HG02870 (cell line): ENCODE measurements around the gene GTF2B.
"Not testable (repeated sequence)": the region's sequence is repeated elsewhere in the genome, so short reads cannot be mapped to it uniquely, and the experiment has no call there.

Source experiments
- ATAC-seq: cut with Tn5 transposase; IDR thresholded peaks from one replicate; pipeline ENCODE4 v1.9.1; 2021; ENCODE audit warnings: mild to moderate bottlenecking, moderate library complexity; ENCODE audit not compliant: unreplicated experiment

Gene GTF2B

DNA sequence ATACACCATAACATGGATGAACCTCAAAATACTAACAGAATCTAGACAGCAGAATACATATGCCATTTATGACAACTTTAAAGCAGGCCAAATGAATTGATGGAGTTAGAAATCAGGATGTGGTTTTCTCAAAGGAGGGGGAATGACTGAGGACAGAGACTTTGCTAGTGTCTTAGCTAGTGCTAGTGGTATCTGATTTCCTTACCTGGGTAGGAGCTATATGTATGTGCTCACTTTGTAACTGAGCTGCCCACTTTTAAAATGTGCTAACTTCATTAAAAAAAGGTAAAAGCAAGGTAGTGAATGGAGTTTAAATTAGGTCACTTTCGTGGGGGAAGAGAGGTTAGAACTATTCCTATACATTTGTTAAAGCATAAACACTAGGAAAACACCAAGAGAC, 2.6 kb downstream of the GTF2B start:
- no peak for ATAC-seq

DNA sequence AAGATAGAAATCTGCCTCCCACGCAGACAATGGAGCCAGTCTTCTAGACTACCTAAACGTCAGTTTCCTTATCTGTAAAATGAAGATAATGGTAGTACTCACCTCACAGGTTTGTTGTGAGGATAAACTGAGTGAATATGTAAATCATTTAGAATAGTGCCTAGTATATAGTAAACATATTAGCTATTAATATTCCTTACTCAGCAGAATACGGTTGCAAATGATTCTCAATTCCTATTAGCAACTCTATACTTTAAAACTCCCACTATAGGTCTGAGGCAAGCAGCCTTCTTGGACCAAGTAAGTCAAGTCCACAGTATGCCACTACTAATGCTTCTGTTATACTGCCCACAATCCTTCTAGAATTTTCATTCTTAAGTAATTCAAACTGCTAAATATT, 5.4 kb downstream of the GTF2B start:
- no peak for ATAC-seq

DNA sequence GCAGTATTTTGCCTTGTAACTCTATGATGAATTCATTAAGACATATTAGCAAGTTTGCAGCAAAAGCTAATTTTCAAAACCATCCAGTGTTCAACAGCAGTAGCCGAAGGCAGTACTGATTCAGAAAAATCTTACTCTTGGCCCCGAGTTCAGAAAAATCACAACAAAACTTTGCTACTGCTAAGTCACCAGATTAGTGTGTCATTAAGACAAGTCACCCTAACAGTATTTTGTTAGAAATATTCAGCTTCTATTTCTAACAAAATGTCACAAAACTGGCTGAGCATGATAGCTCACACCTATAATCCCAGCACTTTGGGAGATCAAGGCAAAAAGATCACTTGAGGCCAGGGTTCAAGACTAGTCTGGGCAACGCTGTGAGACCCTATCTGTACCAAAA, 8.2 kb downstream of the GTF2B start:
- ATAC-seq, result no peak

DNA sequence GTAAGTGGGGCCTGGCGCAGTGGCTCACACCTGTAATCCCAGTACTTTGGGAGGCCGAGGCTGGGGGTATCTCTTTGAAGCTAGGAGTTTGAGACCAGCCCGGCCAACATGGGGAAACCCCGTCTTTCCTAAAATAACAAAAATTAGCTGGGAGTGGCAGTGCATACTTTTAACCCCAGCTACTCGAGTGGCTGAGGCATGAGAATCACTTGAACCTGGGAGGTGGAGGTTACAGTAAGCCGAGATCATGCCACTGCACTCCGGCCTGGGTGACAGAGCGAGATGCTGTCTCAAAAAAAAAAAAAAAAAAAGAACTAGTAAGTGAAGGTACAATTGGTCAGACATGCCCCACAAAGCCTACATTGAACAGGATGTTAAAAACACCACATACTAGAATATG, 10.7 kb downstream of the GTF2B start:
- not testable (repeated sequence) for ATAC-seq

DNA sequence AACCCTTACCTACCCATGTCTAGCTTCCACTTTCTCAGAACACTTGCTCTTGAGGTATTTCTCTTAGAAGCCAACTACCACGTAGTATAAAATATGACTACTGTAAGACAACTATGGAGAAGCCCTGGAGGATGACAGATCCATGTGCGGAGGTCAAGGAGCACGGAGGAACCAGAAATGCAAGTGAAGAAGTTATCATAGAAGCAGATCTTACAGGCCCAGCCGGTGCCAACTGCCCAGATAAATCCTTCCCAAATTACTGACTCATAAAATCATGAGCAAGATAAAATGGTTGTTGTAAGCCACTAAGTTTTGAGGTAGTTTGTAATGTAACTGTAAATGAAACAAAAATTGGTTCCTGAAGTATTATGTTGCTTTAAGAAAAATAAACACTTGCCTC, 12.6 kb downstream of the GTF2B start:
- no peak for ATAC-seq

DNA sequence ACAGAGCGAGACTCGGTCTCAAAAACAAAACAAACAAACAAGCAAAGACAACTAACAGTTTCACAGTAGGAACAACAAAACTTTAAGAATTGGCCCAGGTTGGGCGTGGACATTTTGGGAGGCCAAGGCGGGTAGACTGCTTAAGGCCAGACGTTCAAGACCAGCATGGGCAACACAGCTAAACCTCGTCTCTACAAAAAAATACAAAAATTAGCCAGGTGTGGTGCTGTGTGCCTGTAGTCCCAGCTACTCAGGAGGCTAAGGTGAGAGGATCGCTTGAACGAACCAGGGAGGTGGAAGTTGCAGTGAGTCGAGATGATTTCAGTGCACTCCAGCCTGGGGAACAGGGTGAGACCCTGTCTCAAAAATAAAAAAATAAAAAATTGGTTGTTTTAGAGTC, 13.5 kb downstream of the GTF2B start:
- no peak for ATAC-seq

DNA sequence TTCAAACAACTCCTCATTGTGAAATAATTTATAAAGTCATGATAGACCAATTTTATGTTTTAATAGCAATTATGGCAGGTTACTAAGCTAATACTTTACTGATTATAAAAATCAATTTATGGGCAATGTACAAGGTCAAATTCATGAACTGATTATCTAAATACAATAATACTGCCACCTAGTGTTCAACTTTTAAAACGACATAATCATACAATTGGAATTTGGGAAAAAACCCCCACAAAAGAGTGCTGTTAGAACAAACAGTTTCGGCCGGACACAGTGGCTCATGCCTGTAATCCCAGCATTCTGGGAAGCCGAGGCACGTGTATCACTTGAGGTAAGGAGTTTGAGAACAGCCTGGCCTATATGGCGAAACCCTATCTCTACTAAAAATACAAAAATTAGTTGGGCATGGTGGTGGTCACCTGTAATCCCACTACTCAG, 14.0 kb downstream of the GTF2B start:
- ATAC-seq, result no peak

DNA sequence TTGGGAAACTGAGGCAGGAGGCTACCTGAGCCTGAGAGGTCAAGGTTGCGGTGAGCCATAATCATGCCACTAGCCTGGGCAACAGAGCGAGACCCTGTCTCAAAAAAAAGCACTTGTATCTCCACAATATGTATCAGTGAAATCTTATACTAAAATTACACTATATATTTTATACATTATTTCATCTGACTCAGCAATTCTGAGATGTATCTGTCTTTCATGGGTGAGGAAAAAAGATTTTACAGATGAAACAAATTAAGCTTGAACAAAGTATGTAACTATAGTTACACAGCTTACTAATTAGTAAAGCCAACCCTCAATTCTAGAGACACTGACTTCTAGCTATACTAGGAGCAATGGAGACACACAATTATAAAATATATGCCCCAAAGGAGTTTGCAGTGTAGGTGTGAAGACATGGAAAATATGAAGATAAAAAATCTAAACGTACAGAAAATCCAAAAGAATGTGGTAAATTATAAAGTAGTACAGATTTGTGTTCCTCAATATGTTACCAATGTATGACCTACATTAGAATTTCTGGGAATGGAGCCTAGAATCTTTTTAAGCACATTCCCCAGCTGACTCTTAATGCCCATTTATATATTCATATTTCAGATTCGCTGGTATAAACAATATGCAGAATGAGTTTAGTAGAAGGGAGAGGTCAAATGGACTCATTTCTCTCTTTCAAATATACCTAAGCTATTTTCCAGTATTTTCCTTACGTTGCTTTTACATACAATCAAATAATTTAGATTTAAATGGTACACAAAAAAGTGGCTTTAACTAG, 14.6 kb downstream of the GTF2B start:
- ATAC-seq, result no peak

DNA sequence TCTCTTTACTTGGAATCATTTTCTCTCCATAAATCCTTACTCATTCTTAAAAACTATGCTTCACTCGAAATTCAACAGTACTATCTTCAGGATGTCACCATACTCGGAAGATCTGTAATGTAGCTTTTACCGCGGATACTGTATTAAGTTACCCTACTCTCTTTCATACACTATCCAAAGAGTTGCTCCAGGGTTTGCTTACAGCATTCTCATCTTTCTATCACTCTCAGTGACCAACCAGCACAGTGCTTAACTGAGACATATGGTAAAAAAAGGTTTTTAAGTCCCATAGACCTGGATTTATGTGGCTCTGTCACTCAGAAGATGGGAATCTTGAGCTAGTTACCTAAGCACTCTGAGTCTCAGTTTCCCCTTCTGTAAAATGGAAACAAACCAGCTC, 15.8 kb downstream of the GTF2B start:
- no peak for ATAC-seq

DNA sequence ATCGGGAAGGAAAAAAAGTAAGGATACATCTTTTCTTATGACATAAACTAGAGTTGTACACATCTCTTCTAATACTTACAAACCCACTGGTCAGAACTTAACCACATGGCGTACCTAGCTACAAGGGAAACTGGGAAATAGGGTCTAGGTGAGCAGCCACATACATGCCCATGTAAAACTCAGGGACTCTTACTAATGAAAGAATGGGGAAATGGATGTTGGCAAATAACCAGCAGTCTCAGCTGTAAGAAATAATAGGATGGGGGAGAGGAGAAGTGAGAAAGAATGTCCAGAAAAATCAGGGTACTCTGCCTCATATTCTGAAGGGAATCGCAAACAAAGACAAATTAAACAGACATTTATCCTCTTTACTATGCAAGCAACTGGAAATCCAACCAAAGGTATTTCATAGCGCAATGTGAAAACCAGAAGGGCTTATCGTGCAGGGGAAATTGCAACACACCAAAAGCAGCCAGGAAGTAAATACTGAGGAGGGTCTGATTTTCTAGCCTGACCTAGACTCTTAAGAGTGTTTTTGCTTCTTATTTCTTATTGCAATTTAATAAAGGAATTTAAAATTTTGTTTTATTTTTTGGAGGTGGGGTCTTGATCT, 17.5 kb downstream of the GTF2B start:
- no peak for ATAC-seq

DNA sequence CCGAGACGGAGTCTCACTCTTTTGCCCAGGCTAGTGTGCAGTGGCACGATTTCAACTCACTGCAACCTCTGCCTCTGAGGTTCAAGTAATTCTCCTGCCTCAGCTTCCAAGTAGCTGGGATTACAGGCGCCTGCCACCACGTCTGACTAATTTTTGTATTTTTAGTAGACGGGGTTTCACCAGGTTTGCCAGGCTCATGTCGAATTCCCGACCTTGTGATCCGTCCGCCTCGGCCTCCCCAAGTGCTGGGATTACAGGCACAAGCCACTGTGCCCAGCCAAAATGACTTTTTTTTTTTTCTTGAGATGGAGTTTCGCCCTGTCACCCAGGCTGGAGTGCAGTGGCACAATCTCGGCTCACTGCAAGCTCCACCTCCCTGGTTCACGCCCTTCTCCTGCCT, 21.7 kb downstream of the GTF2B start:
- not testable (repeated sequence) for ATAC-seq

DNA sequence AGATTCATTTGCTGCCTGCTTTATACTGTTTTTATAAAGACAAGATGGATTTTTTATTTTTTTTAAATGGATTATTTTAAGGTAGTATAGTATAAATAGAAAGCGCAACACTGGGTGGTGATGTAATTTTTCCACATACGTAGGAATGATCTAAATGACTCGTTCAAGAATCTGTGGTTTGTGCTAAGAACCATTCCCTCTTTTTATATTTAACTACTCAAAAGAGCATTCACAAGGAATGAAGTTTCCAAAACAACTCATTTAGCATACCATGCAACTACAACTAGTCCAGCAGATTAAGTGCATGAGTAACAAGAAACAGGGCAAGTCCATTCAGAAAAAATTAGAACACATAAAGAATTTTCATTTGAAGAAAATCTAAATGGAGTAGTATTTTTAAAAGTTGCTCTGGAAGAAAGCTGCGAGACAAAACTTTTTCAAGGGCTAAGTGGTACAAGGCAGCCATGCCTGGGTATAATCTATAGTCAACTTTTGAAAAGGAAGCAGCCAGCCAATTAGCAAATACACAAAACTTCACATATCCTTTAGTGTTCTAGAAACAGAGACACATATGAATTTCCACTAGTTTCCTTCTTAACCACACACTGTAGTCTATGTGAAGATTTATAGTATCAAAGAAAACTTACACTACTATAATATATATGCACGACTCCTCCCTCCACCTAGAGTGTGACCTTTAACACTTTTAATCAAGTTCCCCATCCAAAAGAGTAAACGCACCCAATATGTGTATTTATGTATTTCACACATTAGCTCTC, 23.4 kb downstream of the GTF2B start:
- peak; percentile 61 for ATAC-seq

DNA sequence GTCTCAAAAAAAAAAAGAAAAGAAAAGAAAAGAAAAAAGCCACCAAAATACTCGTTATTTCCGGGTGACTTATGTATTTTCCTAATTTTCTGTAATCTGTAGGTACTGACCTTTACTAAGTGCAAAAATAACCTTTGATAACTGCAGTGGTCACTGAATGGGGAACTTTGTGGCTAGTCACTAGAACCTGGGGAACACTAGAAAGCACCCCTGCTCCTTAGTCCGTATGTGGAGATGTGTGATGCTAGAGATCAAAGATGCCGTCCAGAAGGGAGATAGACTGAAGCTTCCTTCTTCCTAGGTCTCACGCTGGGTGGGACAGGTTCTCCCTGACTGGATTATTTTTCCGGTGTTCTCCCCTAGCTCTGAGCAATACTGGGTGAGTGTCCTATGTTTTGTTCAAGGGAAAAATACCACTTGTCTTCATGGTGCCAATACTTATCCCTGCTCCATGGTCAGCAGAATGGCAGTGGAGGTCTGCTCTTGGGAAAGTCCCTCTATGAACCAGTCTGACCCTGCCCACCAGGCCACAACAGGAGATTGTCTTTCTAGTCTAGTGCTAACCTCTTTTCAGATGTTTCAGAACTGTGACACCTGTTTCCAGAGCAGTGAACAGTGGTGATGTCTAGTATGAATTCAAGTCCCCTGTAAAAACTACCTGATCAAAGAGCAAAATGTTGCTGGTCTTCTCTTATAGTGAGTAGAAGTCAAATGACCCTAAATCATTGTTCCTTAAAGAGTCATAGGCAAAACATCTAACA, 39.9 kb downstream of the GTF2B start:
- ATAC-seq, result no peak

DNA sequence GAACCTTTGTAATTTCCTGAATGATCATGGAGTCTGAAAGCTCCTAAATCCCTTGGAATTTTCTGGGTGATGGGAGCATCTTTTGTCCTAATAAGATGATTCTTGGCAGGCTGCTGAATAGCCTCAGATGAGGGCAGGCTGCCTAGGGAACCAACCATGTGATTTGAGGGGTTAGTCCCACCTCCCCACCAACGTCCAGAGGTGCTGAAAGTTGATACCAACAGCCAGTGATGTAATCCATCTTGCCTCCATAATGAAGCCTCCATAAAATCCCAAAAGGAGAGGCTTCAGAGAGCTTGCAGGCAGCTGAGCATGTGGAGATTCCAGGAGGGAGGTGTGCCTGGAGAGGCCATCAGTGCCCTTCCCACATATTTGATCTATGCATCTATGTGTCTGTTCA, 43.7 kb downstream of the GTF2B start:
- no peak for ATAC-seq

DNA sequence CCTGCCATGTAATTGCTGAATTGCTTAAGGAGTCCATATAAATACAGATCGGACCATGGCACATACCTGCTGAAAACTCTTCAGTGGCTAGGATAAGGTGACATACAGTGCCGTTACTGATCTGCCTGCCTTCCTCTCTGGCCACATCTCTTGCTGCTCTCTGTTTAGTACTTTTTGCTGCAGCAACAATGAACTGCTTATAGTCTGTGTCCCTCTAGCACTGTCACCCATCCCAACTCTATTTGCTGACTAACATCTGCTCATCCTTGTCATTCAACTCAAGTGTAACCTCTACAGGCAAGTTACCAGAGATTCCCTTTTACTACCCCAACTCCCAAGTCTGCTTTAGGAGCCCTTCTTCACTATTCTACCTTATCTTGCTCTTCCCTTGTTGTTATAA, 65.6 kb downstream of the GTF2B start:
- no peak for ATAC-seq

DNA sequence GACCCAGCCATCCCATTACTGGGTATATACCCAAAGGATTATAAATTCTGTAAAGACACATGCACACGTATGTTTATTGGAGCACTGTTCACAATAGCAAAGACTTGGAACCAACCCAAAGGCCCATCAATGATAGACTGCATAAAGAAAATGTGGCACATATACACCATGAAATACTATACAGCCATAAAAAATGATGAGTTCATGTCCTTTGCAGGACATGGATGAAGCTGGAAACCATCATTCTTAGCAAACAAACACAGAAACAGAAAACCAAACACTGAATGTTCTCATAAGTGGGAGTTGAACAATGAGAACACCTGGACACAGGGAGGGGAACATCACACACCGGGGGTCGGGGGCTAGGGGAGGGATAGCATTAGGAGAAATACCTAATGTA, 71.7 kb downstream of the GTF2B start:
- not testable (repeated sequence) for ATAC-seq

DNA sequence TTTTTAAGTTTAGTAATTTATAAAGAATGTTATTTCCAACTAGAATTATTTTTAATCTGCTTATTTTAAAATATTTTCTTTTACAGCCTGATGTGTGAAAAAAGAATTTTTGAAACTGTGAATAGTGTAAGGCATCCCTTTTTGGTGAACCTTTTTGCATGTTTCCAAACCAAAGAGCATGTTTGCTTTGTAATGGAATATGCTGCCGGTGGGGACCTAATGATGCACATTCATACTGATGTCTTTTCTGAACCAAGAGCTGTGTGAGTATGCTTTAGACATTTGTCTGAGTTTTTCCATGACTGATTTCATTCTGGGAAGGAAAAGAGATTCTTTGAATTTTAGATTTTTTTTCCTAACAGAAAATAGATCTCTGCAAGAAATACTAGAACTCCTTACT, 77.9 kb downstream of the GTF2B start:
- ATAC-seq, result no peak

DNA sequence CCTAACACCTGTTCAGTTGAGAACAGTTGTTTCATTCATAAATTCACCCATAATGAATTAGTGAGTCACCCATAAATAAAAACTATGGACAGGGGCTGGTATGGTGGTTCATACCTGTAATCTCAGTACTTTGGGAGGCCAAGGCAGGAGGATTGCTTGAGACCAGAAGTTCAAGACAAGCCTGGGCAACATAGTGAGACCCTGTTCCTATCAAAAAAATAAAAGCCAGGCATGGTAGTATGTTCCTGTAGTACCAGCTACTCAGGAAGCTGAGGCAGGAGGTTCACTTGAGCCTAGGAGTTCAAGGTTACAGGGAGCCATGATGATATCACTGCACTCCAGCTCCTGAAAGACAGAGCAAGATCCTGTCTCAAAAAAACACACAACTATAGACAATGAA, 79.0 kb downstream of the GTF2B start:
- no peak for ATAC-seq

DNA sequence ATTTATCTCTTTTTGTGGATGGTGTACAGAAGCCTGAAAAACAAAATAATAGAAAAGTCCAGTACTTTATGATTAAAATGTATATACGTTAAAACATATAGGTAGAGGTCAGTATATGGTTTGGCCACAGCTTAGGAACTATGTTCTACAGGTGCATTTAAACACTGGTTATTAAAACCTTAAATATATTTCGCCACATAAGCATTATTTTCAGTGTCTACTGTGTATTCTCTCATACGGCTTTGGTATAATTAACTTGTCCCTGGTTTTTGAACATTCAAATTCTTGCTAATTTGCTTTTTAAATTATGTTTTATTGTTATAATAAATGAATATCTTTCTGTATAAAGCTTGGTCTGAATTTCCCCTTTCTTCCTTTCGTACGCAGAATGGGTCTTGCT, 87.9 kb downstream of the GTF2B start:
- no peak for ATAC-seq

DNA sequence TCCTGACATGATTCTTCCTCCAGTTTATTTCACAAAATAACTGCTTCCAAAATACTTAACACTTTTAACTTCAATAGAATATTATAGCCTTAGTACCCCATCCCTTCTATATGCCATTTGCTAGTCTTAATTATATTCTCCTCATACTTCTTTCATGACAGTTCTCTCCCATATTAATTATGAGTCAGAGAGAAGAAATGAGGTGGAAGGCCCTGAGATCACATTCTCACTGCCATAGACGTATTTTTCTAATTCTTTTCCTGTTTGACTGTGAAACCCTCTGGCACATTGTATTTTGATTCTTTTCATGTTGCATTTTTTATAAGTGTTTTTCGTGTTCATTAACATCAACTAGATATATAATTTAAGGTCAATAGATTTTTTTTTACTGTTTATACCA, 88.4 kb downstream of the GTF2B start:
- ATAC-seq, result no peak
